Gastrocnemius medialis (tissue), 4 donors: ENCODE results near the gene RALGPS2. TPM values are rescaled to one million over a fixed set of nuclear protein-coding genes. Genes with fewer than 3 reads are reported as not detected.
A peak's percentile ranks its signal among the peaks of the same experiment; 100 is the strongest.

ENCODE experiments used
- ATAC-seq, 2 donors: fragments of 150-250 bp; one replicate each; pipeline ENCODE4 v1.9.1; 2016
- DNase-seq, 2 donors: peaks; one replicate each; pipeline ENCODE4 v3.0.0-alpha.2; 2019
- H3K27ac ChIP-seq, 4 donors: fragments of 200-600 bp; sonication (generic); 1 replicate in 1 of 4; 2 replicates in 3 of 4; pipeline ENCODE4 v1.5.1; 2016 to 2018; ENCODE audit warnings: mild to moderate bottlenecking in 2 of 4, moderate library complexity in 1 of 4
- H3K27me3 ChIP-seq, 3 donors: fragments of 200-600 bp; sonication (generic) in 2 of 3; 1 replicate in 1 of 3; 2 replicates in 2 of 3; pipeline versions ENCODE4 v1.5.1 to v1.6.0; 2016 to 2019; ENCODE audit warnings: mild to moderate bottlenecking in 1 of 3, moderate library complexity in 1 of 3
- H3K36me3 ChIP-seq, 2 donors: fragments of 200-600 bp; sonication (generic) in 1 of 2; one replicate each; pipeline ENCODE4 v1.5.1; 2017 to 2018
- H3K4me1 ChIP-seq, 2 donors: fragments of 200-600 bp; sonication (generic) in 1 of 2; one replicate each; pipeline ENCODE4 v1.5.1; 2016 to 2017; ENCODE audit warnings: mild to moderate bottlenecking in 2 of 2
- H3K4me3 ChIP-seq, 4 donors: fragments of 200-600 bp; sonication (generic) in 3 of 4; 1 replicate in 1 of 4; 2 replicates in 3 of 4; pipeline ENCODE4 v1.5.1; 2016 to 2019; ENCODE audit warnings: mild to moderate bottlenecking in 2 of 4
- H3K9me3 ChIP-seq, 3 donors: fragments of 200-600 bp; sonication (generic) in 2 of 3; 1 replicate in 1 of 3; 2 replicates in 2 of 3; pipeline ENCODE4 v1.5.1; 2016 to 2019
- CTCF ChIP-seq, 5 experiments: fragments of 450-650 bp in 3 of 5; fragments of 200-600 bp in 2 of 5; sonication (generic) in 2 of 5; IDR thresholded peaks in 4 of 5; conservative IDR thresholded peaks in 1 of 5; 1 replicate in 4 of 5; 2 replicates in 1 of 5; pipeline ENCODE4 v1.5.1; 2016 to 2019; ENCODE audit warnings: antibody characterized with exemption in 5 of 5, mild to moderate bottlenecking in 3 of 5, moderate library complexity in 3 of 5
- POLR2A ChIP-seq, 2 donors: fragments of 450-650 bp; IDR thresholded peaks; one replicate each; pipeline ENCODE4 v1.6.1; 2017; ENCODE audit warnings: antibody characterized with exemption in 2 of 2, mild to moderate bottlenecking in 2 of 2, moderate library complexity in 2 of 2
- in situ Hi-C, 4 donors: fragments of 200-750 bp; cut with MboI; loops; one replicate each; pipeline versions ENCODE4 v1.15.0 to v1.8.0; 2017; ENCODE audit warnings: low sequenced_read_pairs in 4 of 4
- intact Hi-C: fragments of 100-400 bp; cut with DNase I; formaldehyde crosslinking; loops from one replicate; pipeline ENCODE4 v1.15.1; 2023; ENCODE audit warnings: low total_unique reads
- total RNA-seq, 4 donors: library from RNA; depleted of rRNA; stranded (reverse); fragments of >200 nt; gene quantifications; one replicate each; pipeline versions ENCODE4 v1.1.0 to v1.2.3, GENCODE V29; 2016

RALGPS2 gene
- total RNA-seq, 4 donors from 2014 or later, result 1.1 to 6.5 (median 2.5) TPM

DNA sequence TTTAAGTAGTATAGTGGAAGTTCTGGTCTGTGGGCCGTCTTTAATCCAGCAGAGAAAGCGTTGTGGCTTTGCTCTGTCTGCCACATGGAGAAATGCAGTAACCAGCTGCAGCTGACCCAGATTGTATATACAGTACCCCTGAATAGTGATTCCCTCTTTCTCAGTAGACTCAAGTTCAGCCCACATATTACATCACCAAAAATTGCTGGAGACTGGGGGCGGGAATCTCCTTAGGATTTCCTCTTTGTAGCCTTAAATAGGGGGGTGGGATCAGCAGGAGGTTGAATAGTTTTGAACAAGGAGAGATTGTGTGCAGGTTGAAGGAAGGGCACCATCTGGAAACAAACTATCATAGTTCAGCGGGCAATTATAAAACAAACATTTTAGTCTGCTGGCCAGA lies 145.9 kb downstream of the RALGPS2 start, which contains the start of gene ANGPTL1:
ANGPTL1 (minus strand) TSS at position 134 of the 400 bp plus-strand sequence. CDS start 5,301 bp downstream, outside the sequence.
- peak within 1 kb of the TSS; percentile 76 to 84 (median 82) for H3K27ac ChIP-seq
- ATAC-seq (no peak), DNase-seq (no peak)
- intact Hi-C loops (no loop called here), in situ Hi-C loops (no loop called here)
- H3K9me3 ChIP-seq, result no peaks in the 10 kb centered on the region
- H3K4me3 ChIP-seq, result peak within 1 kb of the TSS; percentile 20 to 63 (median 58)
- no peak for TF ChIP-seq POLR2A (IDR thresholded peaks at IDR 0.05)
- TF ChIP-seq CTCF (IDR thresholded peaks at IDR 0.05 in 4 of 5, conservative IDR thresholded peaks at IDR 0.05 in 1 of 5), result no peak
- no peaks in the 10 kb centered on the region for H3K36me3 ChIP-seq
- H3K27me3 ChIP-seq, result no peaks in the 10 kb centered on the region
- peaks cover 36 to 40% of the 10 kb centered on the region in 2 donors for H3K4me1 ChIP-seq

DNA sequence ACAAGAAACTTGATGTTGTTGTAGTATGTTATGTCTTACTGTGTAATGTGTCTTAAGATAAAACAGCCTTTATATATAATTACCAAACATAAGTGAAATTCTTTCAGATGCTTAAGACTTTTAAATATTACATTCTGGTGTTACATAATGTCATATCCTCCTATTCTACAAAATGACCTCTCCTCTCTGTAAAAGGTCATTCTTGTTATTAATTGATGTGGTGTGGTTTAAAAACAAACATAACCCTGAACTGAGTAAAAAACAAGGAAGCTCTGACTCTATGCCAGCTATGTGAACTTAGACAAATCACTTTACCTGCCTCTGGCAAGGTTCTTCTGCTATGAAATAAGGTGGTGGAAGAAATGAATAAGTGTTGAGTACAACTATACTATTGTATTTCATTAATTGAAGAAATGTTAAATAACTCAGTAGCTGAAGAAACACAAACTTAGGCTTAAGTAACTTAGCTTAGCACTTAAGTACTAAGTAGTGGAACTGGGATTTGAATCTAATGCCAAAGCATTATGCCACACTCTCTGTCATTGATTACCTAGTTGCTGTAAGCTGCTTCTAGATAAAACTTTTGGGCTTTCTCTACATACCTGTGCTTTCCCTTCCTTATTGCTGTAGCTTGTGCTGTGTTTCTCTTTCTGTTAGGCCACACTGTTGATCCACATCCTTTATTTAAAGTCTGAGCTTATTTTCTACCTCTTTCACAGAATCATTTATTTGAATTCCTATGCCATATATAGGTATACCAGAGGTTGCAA lies 146.7 kb downstream of the RALGPS2 start:
- intact Hi-C loops (no loop called here), in situ Hi-C loops (no loop called here)
- Histone ChIP-seq H3K27ac (peak overlapping the region; percentile 76 to 84 (median 82)), H3K27me3 (no peaks in the 10 kb centered on the region), H3K36me3 (no peaks in the 10 kb centered on the region), H3K9me3 (no peaks in the 10 kb centered on the region), H3K4me1 (peaks cover 38 to 41% of the 10 kb centered on the region in 2 donors), H3K4me3 (peak overlapping the region in 3 of 4 donors; percentile 29 to 56 (median 31))
- no peak for DNase-seq
- no peak for ATAC-seq
- TF ChIP-seq CTCF (IDR thresholded peaks at IDR 0.05 in 4 of 5, conservative IDR thresholded peaks at IDR 0.05 in 1 of 5) (no peak), POLR2A (IDR thresholded peaks at IDR 0.05) (no peak)

DNA sequence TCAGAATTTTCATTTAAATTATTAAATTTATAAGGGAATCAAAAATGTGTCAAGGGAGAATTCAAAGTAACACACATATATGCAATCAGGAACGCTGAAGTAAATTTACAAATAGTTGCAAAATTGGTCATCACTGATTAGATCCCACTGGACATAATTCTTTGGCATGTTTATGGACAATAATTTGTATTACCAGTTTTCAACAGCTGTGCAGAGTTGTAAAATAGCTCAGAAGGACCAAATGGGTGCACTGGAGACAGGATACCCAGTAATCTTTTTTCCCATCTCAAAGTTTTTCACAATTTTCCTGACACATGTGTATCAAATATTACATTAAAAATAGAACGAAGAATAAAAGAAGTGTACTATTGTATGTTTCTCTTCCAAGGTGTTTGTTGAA lies 149.9 kb downstream of the RALGPS2 start:
- H3K9me3 ChIP-seq, result no peaks in the 10 kb centered on the region
- H3K36me3 ChIP-seq, result no peaks in the 10 kb centered on the region
- TF ChIP-seq POLR2A (IDR thresholded peaks at IDR 0.05), result no peak
- TF ChIP-seq CTCF (IDR thresholded peaks at IDR 0.05 in 4 of 5, conservative IDR thresholded peaks at IDR 0.05 in 1 of 5), result no peak
- peaks cover 31 to 32% of the 10 kb centered on the region in 2 donors for H3K4me1 ChIP-seq
- H3K27me3 ChIP-seq, result no peaks in the 10 kb centered on the region
- intact Hi-C loops, result no loop called here
- in situ Hi-C loops, result no loop called here
- no peak for DNase-seq
- H3K27ac ChIP-seq, result no peak overlapping the region
- ATAC-seq, result no peak
- H3K4me3 ChIP-seq, result no peak overlapping the region

GRCh38 chr1:178875936-178876335 lies 150.9 kb downstream of the RALGPS2 start:
- H3K27ac ChIP-seq, result no peak overlapping the region
- intact Hi-C loops, result no loop called here
- no peaks in the 10 kb centered on the region for H3K27me3 ChIP-seq
- ATAC-seq, result no peak
- H3K4me1 ChIP-seq, result peaks cover 21 to 23% of the 10 kb centered on the region in 2 donors
- no peaks in the 10 kb centered on the region for H3K36me3 ChIP-seq
- no peaks in the 10 kb centered on the region for H3K9me3 ChIP-seq
- no peak overlapping the region for H3K4me3 ChIP-seq
- DNase-seq, result no peak
- in situ Hi-C loops, result no loop called here
- TF ChIP-seq POLR2A (IDR thresholded peaks at IDR 0.05) (no peak), CTCF (IDR thresholded peaks at IDR 0.05 in 4 of 5, conservative IDR thresholded peaks at IDR 0.05 in 1 of 5) (no peak)
